HUES64 (cell line): ENCODE measurements around the gene DRAP1. TPM values are rescaled to one million over a fixed set of nuclear protein-coding genes. Genes with fewer than 3 reads are reported as not detected.
A peak's percentile ranks its signal among the peaks of the same experiment; 100 is the strongest.

Experiments used
- H3K27ac ChIP-seq: 2 replicates; pipeline ENCODE4 v1.7.0; 2013; ENCODE audit warnings: low read depth, low read length, inconsistent platforms
- H3K27me3 ChIP-seq: 2 replicates; pipeline ENCODE4 v1.6.1; 2013; ENCODE audit warnings: mild to moderate bottlenecking, low read length; ENCODE audit not compliant: insufficient read depth
- H3K36me3 ChIP-seq: 2 replicates; pipeline ENCODE4 v1.6.1; 2013; ENCODE audit warnings: mild to moderate bottlenecking, low read length; ENCODE audit not compliant: insufficient read depth
- H3K4me1 ChIP-seq: 2 replicates; pipeline ENCODE4 v1.6.1; 2013; ENCODE audit warnings: mild to moderate bottlenecking, low read length, moderate library complexity; ENCODE audit not compliant: insufficient read depth
- H3K4me3 ChIP-seq: 2 replicates; pipeline ENCODE4 v1.5.1; 2013; ENCODE audit warnings: mild to moderate bottlenecking, low read length, moderate library complexity
- H3K9ac ChIP-seq: 2 replicates; pipeline ENCODE4 v1.6.1; 2013; ENCODE audit warnings: mild to moderate bottlenecking, low read depth, low read length
- H3K9me3 ChIP-seq: 2 replicates; pipeline ENCODE4 v1.6.1; 2013; ENCODE audit warnings: low read depth, low read length; ENCODE audit not compliant: insufficient read depth
- WGBS: fragments of 150-250, 120-280 bp; methylation state at CpG from one replicate; pipeline ENCODE4 v1.1.7; 2013; ENCODE audit warnings: missing lambda C conversion rate; 5-methylcytosine and 5-hydroxymethylcytosine counted together
- polyA plus RNA-seq, 2 experiments: library from polyadenylated mRNA; stranded (reverse); fragments of 50-300 nt; gene quantifications; one replicate each; pipeline ENCODE4 v1.2.3, GENCODE V29; 2013

DRAP1 gene, protein sequence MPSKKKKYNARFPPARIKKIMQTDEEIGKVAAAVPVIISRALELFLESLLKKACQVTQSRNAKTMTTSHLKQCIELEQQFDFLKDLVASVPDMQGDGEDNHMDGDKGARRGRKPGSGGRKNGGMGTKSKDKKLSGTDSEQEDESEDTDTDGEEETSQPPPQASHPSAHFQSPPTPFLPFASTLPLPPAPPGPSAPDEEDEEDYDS
- polyA plus RNA-seq (2013, experiment 1 of 2), result 87.0 TPM
- polyA plus RNA-seq (2013, experiment 2 of 2), result 93.0 TPM

DNA sequence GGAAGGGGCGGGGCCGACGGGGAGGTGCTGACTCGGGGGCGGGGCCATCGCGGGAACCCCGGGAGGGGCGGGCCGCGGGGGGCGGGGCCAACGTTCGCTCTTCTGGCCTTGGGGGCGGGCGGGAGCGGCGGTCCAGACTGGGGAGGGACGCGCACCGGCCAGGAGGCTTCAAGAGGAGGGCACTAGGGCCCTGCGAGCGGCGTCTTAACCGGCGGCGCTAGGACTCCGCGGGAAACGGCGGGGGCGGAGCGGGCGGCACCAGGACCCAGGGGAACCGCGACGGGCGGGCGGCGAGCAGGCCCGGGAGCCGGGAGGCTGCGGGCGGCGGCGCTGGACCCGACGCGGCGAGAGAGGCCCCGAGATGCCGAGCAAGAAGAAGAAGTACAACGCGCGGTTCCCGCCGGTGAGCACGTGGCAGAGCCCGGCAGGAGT is at the start of gene DRAP1:
Gene DRAP1, plus strand, starts transcription at position 286 of the 432 bp plus-strand sequence. Its CDS starts 76 bp downstream, at position 362.
- H3K9ac ChIP-seq, result peak within 1 kb of the TSS; percentile 97
- WGBS, result under 1% methylated on average over 59 of the region's 59 CpGs
- no peaks in the 10 kb centered on the region for H3K27me3 ChIP-seq
- no peaks in the 10 kb centered on the region for H3K9me3 ChIP-seq
- peak within 1 kb of the TSS; percentile 100 for H3K4me3 ChIP-seq
- H3K36me3 ChIP-seq, result peaks cover 12% of the 10 kb centered on the region
- peaks cover 7% of the 10 kb centered on the region for H3K4me1 ChIP-seq
- peak within 1 kb of the TSS; percentile 88 for H3K27ac ChIP-seq

DNA sequence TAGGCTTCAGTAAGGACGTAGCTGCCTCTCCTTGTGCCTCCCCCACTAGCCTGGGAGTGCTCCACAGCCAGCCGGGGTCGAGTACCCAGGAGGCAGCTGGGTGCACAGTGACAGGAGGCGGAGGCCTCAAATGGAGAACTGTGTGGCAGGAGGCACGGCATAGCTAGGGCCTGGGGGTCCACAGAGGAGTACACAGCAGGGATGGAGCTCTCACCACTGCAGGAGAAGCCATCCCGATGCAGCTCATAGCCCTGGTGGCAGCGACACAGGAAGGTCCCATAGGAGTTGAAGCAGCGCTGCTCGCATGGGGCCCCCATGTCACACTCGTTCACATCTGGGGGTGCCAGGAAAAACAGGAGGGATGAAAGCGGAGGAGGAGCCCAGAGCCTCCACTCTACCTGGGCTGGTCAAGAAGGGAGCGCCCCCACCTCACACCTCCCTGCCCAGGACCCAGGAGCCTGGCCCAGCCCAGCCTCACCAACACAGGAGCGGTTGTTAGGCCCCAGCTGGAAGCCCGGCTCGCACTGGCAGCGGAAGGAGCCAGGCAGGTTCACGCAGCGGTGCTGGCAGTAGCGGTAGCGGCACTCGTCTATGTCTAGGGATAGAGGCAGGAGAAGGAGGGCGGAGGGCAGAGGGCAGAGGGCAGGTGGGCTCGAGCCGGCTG is 49.5 kb upstream of the DRAP1 start:
- peaks cover 22% of the 10 kb centered on the region for H3K36me3 ChIP-seq
- no peak overlapping the region for H3K9ac ChIP-seq
- H3K27me3 ChIP-seq, result peaks cover 15% of the 10 kb centered on the region
- no peaks in the 10 kb centered on the region; the same call in 1 of the 2 replicates for H3K4me1 ChIP-seq
- H3K9me3 ChIP-seq, result no peaks in the 10 kb centered on the region
- H3K4me3 ChIP-seq, result no peak overlapping the region
- 93% methylated on average over 24 of the region's 24 CpGs for WGBS
- no peak overlapping the region for H3K27ac ChIP-seq

DNA sequence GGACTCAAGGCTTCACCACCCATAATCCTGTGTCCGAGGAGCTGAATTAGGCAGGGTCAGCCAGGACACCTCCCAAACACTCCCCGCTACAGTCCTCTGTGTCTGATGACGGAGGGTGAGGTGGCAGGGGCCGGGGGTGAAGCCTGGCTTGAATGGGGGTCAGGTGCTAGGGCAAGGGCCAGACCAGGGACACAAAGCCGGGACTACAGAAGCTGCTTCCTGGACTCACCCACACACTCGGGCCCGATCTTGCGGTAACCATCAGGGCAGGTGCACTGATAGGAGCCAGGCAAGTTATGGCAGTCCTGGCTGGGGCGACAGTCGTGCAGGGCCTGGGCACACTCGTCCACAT is 48.9 kb upstream of the DRAP1 start:
- Histone ChIP-seq H3K4me3 (no peak overlapping the region), H3K9me3 (no peaks in the 10 kb centered on the region), H3K4me1 (no peaks in the 10 kb centered on the region; the same call in 1 of the 2 replicates), H3K9ac (no peak overlapping the region), H3K36me3 (peaks cover 17% of the 10 kb centered on the region), H3K27me3 (peaks cover 15% of the 10 kb centered on the region), H3K27ac (no peak overlapping the region)
- 96% methylated on average over 11 of the region's 11 CpGs for WGBS

DNA sequence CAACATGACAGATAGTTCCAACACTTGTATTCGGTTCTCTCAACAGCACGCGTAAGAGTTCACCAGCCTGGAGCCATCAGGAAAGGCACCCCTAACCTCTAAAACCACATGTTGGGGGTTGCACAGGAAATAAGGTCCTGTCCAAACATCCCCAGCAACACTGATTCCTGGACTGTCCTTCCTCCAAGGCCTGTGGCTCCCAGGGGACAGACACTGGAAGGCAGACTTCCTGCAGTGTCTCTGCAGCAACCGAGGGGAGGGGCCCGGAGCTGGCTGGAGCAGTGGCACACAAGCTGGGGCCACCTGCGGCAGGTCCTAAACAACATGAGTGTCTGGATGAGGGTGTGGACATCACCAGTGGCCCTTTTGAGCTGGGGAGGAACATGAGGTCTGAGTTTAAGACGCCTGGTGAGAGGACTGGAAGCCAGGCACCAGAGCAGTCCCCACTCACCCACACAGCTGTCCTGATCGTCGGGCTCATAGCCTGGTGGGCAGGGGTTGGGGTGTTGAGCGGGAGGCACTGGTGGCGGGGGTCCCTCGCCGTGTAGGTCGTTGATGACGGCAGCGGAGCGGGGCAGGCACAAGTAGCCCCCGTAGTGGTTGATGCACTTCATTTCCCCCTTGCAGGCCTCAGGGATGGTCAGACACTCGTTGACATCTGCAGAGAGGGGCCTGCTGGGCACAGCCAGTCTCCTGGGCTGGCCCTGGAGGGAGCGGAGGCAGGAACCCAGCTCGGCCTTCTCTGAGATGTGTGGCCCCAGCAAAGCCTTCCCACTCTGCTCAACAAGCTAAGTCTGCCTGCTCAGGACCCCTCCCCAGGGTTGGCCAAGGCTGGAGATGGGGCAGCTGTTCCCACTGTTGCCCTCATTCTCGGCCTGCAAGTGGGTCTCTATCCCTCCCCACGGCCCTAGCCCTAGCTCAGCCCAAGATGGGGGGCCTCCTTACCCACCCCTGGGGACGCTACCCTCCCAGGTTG is 48.2 kb upstream of the DRAP1 start:
- 85% methylated on average over 24 of the region's 24 CpGs for WGBS
- Histone ChIP-seq H3K27me3 (peaks cover 15% of the 10 kb centered on the region), H3K4me3 (no peak overlapping the region), H3K4me1 (no peaks in the 10 kb centered on the region; the same call in 1 of the 2 replicates), H3K27ac (no peak overlapping the region), H3K36me3 (peaks cover 10% of the 10 kb centered on the region), H3K9me3 (no peaks in the 10 kb centered on the region), H3K9ac (no peak overlapping the region)

DNA sequence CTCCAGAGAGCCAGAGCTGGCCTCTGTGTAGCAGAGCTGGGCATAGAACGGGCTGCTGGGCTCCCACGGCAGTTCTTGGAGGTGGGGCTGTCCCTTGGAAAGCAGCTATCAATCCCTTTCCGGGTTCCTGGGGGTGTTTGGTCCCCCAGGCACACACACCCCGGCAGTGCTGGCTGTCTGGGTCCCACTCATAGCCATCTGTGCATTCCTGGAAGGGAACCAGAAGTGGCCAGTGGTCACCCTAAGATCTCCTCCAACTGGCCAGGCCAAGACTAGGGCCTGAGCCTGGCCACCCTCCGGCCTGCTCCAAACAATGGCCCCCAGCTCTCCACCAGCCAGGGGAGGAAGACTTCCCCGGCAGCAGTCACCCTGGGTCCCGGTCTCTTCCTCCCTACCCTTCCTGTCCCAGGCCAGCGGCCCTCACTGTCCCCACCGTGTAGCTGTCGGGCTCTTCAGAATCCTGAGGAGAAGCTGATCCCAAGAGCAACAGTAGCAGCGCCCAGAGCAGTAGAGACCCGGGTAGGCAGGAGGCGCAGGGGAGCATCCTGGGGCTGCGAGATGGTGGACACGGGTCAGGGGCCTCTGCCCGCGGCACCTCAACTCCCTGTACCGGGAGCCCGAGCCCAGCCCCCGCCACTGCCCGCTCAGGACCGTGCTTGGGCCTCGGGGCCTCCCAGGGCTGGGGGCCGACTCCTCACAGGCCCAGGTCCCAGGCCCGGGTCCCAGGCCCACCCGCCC is 47.2 kb upstream of the DRAP1 start:
- Histone ChIP-seq H3K27ac (no peak overlapping the region), H3K4me3 (peak overlapping the region; percentile 80), H3K9me3 (no peaks in the 10 kb centered on the region), H3K9ac (peak overlapping the region; percentile 61), H3K36me3 (no peaks in the 10 kb centered on the region), H3K27me3 (peaks cover 15% of the 10 kb centered on the region), H3K4me1 (no peaks in the 10 kb centered on the region; the same call in 1 of the 2 replicates)
- 33% methylated on average over 26 of the region's 26 CpGs for WGBS

DNA sequence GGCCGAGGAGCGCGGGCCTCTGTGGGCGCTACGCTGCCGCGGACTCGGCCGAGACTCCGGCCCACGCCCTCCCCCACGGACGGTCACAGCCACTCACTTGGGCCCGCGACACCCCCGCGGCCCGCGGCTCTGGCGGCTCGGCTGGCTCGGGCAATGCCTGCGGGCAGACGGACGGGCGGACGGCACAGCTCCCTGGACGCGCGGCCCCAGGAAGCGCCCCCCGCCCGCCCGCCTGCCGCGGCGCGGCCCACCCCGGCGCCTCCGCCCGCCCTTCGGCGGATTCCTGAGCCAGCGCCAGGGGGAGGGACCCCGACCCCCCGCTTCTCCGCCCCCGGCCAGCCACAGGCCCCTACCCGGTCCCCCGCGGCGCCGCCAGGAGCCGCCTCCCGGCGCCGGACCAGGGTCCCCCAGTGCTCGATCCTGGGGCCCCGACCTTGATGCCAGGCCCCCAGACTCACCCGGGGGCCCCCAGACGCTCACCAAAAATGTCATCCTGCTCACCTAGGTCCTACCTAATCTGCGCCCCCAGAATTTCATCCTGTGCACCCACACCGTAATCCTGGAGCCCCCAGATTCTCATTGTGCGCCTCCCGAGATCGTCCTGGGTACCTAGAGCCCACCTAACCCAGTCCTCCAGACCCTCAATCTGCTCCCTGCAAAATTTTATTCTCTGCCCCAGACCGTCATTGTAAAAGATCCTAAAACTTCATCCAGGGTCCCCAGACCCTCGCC is 46.5 kb upstream of the DRAP1 start, which contains the start of gene EFEMP2:
Gene EFEMP2, minus strand, starts transcription at position 215 of the 732 bp plus-strand sequence. CDS start 446 bp downstream, outside the sequence.
- WGBS, result under 1% methylated on average over 69 of the region's 69 CpGs
- no peak within 1 kb of the TSS for H3K27ac ChIP-seq
- peak within 1 kb of the TSS; percentile 80 for H3K4me3 ChIP-seq
- H3K9me3 ChIP-seq, result no peaks in the 10 kb centered on the region
- H3K27me3 ChIP-seq, result peaks cover 15% of the 10 kb centered on the region
- H3K9ac ChIP-seq, result peak within 1 kb of the TSS; percentile 61
- H3K36me3 ChIP-seq, result no peaks in the 10 kb centered on the region
- no peaks in the 10 kb centered on the region; the same call in 1 of the 2 replicates for H3K4me1 ChIP-seq

DNA sequence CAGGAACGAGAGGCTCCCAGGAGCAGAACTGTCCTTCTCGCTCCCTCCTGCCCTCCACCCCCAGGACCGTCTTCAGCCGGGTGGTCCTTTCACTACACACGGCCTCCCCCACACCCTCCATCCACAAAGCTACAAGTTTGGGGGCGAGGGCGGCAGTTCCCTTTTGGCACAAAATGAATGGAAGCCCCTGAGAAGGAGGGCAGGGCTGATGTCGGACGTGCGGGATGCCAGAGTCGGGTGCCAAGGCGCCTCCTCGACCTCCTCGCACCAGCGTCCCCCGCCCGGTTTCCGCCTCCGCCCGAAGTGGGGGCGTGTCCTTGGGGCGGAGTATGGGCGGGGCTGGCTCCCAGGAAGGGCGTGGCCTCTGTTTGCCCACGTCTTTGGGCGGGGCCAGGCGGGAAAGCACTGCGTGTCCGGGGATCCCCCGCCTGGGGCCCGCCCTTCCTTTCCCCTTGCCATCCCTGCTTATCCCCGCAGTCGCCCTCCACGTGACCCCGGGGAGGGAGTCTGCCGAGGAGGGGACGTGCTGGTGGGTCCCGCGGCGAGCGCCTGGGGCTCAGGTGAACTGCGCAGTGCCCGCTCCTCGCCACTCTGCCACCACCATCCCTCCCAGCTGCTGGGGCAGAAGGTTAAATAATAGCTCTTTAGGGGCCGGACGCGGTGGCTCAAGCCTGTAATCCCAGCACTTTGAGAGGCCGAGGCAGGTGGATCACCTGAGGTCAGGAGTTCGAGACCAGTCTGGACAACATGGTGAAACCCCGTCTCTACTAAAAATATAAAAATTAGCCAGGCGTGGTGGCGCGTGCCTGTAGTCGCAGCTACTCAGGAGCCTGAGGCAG is 45.7 kb upstream of the DRAP1 start:
- H3K4me3 ChIP-seq, result peak overlapping the region; percentile 80
- H3K36me3 ChIP-seq, result no peaks in the 10 kb centered on the region
- 10% methylated on average over 54 of the region's 54 CpGs for WGBS
- H3K9me3 ChIP-seq, result no peaks in the 10 kb centered on the region
- no peak overlapping the region for H3K27ac ChIP-seq
- peak overlapping the region; percentile 39; the same call in 1 of the 2 replicates for H3K9ac ChIP-seq
- peaks cover 15% of the 10 kb centered on the region for H3K27me3 ChIP-seq
- no peaks in the 10 kb centered on the region; the same call in 1 of the 2 replicates for H3K4me1 ChIP-seq

DNA sequence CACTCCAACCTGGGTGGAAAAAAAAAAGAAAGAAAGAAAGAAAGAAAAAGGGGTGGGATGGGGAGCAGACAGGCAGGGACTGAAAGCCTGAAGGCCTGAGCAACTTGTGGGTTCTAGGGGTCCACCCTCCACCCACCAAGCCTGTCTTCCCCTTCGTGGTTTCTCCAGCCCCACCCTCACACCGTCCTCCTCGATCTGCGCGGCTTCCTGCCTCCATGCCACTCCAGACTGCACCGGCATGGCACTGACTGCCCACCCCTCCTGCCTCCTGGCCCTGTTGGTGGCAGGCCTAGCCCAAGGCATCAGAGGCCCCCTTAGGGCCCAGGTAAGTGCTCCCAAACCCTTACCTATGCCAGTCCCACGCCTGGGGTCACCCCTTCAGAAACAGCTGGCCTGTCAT is 39.6 kb upstream of the DRAP1 start, which contains the start of gene CTSW:
Gene CTSW, plus strand, starts transcription at position 221 of the 400 bp plus-strand sequence. Its CDS starts 18 bp downstream, at position 239.
- Histone ChIP-seq H3K4me1 (no peaks in the 10 kb centered on the region), H3K27me3 (no peaks in the 10 kb centered on the region), H3K9ac (no peak within 1 kb of the TSS), H3K27ac (no peak within 1 kb of the TSS), H3K9me3 (no peaks in the 10 kb centered on the region), H3K4me3 (no peak within 1 kb of the TSS), H3K36me3 (peaks cover 24% of the 10 kb centered on the region)
- WGBS, result 84% methylated on average over 7 of the region's 7 CpGs

DNA sequence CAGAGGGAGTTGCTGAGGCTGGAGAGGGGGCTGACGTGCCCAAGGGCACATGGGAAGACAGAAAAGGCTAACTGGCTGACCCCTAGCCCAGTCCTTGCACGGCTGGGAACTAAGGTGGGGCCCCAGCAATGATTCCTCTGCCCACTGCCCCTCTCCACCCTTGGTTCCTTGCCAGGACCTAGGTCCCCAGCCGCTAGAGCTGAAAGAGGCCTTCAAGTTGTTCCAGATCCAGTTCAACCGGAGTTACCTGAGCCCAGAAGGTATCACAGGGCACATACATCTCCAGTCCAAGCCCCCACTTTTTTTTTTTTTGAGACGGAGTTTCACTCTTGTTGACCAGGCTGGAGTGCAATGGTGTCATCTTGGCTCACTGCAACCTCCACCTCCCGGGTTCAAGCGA is 39.2 kb upstream of the DRAP1 start:
- Histone ChIP-seq H3K27me3 (no peaks in the 10 kb centered on the region), H3K9ac (no peak overlapping the region), H3K4me1 (no peaks in the 10 kb centered on the region), H3K4me3 (no peak overlapping the region), H3K36me3 (peaks cover 27% of the 10 kb centered on the region), H3K27ac (no peak overlapping the region), H3K9me3 (no peaks in the 10 kb centered on the region)
- WGBS, result 88% methylated on average over 7 of the region's 7 CpGs
